Right ventricle myocardium superior (tissue), 1 donor: ENCODE measurements around the gene SNPH. TPM values are rescaled to one million over a fixed set of nuclear protein-coding genes. Genes with fewer than 3 reads are reported as not detected.
A peak's percentile ranks its signal among the peaks of the same experiment; 100 is the strongest.

Experiments
- ATAC-seq: fragments of 200-7000 bp; cut with Tn5 transposase; one replicate; pipeline ENCODE4 v1.9.1; 2020; ENCODE audit warnings: mild to moderate bottlenecking; ENCODE audit not compliant: poor library complexity
- DNase-seq: peaks from one replicate; pipeline ENCODE4 v3.0.0-alpha.2; 2020
- intact Hi-C: fragments of 100-400 bp; cut with DNase I; formaldehyde crosslinking; loops from one replicate; pipeline ENCODE4 v1.11.2; 2022
- total RNA-seq: library from RNA; stranded (reverse); fragmentation: NEBNext Ultra II Directional; extraction: Animal tissue kit (Norgen Biotek cat#: 25700); gene quantifications from one replicate; pipeline ENCODE4 v1.2.1, GENCODE V29; 2021
- donor health status: DM: no; HTN: yes; CAD: no; lungs with severe emphysema.

Gene SNPH
- total RNA-seq, 1 donor from 2014 or later: 8.9 TPM

- ATAC-seq (peak; percentile 67), DNase-seq (no peak)
- intact Hi-C loops: no loop called here
Measured at GRCh38 chr20:1281279-1282057, 15.4 kb downstream of the SNPH start.

- intact Hi-C loops: no loop called here
- no peak for DNase-seq
- no peak for ATAC-seq
Measured at GRCh38 chr20:1282966-1283365, 16.9 kb downstream of the SNPH start.

GRCh38 chr20:1283522-1284510, 17.7 kb downstream of the SNPH start:
- ATAC-seq (no peak), DNase-seq (no peak)
- intact Hi-C loops: no loop called here

- DNase-seq (no peak), ATAC-seq (no peak)
- intact Hi-C loops: no loop called here
Measured at GRCh38 chr20:1286267-1287024, 20.4 kb downstream of the SNPH start.

DNA sequence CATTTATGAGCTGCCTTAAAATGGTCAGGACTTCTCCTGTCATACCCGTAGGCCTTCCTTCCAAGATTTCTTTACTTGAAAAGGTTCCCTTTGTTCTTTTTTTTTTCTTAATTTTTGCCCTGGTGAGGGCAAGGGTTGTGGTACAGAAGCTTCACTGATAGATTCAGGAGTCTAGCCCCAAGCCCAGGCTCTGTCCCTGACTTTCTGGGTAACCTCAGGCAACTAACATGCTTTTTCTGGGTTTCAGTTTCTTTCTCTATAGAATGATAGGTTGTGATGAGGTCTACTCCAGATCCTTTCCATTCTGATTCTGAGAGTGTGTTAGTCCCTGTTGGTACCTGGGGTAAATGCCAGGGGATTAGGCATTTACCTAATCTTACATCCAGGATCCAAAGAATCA, 21.2 kb downstream of the SNPH start:
- ATAC-seq: no peak
- no peak for DNase-seq
- intact Hi-C loops: no loop called here

GRCh38 chr20:1287787-1288569, 21.9 kb downstream of the SNPH start:
- intact Hi-C loops: no loop called here
- peak; percentile 77 for ATAC-seq
- no peak for DNase-seq

GRCh38 chr20:1291191-1291741, 25.2 kb downstream of the SNPH start:
- no peak for DNase-seq

GRCh38 chr20:1292620-1293019, 26.5 kb downstream of the SNPH start:
- ATAC-seq: no peak
- no peak for DNase-seq
- intact Hi-C loops: no loop called here

More at GRCh38 chr20:1291191-1291741, 25.2 kb downstream of the SNPH start:
- ATAC-seq: no peak
- intact Hi-C loops: no loop called here

GRCh38 chr20:1293641-1294379, 27.7 kb downstream of the SNPH start:
- DNase-seq (no peak), ATAC-seq (no peak)
- intact Hi-C loops: no loop called here

DNA sequence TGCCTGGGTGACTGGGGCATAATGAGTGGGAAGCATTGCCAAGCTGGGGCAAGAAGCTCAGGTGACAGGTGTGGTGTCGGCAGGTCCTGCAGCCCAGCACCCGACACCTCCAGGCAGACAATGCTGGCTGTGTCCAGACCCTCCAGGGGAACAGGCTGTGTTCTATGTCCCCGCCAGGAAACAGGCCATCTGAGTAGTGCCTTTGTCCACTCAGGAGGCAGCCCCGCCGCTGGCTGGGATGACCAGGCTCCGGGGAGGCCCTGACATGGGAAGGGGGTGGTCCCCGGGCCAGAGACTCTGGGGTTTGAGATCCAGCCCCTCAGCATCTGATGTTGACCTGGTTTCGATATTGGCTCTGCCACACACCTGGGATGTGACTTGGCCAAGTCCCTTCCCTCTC, 28.4 kb downstream of the SNPH start:
- no peak for DNase-seq

DNA sequence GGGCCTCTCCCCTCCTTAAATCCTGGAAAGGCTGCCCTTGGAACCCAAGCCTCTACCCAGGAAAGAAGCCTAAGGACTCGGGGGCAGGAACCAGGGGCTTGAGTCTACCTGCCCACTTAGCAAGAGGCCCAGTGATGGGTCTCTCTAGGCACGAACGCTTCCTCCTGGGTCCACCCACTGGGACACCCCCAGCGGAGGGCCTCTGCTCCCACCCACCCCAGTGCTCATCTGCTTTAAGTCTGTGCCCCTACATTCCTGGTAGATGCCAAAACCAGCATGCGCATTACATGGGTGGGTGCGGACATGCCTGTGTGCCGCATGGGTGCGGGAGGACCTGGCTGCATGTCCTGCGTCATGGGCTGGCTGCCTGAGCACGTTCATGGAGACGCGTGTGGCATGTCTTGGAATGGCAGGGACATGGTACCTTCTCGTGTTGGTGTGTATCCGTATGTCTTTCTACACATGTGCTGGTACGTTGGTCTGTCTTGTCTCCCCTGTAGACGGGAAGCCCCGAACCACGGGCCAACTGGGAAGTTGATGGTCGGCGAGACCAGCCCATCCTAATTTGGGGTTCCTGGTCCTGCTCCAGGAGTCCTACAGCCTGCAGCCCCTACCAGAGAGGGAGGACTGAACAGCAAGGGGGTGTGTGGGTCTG, 29.3 kb downstream of the SNPH start:
- ATAC-seq (no peak), DNase-seq (no peak)
- intact Hi-C loops: no loop called here

More for the DNA sequence above, 28.4 kb downstream of the SNPH start:
- intact Hi-C loops: no loop called here
- no peak for ATAC-seq

- no peak for ATAC-seq
- intact Hi-C loops: no loop called here
- no peak for DNase-seq
Measured at GRCh38 chr20:1296117-1296610, 30.1 kb downstream of the SNPH start.

DNA sequence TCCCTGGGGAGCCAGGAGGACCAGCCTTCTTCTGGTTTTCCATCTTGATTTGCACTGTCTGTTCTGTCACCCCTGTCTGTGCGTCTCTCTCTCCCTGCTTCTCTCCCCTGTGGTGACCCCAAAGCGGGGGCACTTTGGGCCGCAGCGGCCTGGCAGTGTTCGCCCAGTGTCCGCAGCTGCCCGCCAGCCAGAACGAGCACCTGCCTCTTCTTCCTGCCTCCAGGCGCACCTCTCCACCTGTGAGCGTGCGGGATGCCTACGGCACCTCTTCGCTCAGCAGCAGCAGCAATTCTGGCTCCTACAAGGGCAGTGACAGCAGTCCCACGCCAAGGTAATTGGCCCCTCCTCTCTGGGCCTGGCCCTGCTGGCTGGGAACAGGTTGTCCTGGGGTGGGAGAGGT, 30.8 kb downstream of the SNPH start:
- intact Hi-C loops: no loop called here
- ATAC-seq: no peak
- DNase-seq: no peak

GRCh38 chr20:1297486-1297885, 31.4 kb downstream of the SNPH start:
- ATAC-seq (no peak), DNase-seq (no peak)
- intact Hi-C loops: no loop called here

GRCh38 chr20:1298166-1298565, 32.1 kb downstream of the SNPH start:
- DNase-seq (no peak), ATAC-seq (no peak)
- intact Hi-C loops: no loop called here

DNA sequence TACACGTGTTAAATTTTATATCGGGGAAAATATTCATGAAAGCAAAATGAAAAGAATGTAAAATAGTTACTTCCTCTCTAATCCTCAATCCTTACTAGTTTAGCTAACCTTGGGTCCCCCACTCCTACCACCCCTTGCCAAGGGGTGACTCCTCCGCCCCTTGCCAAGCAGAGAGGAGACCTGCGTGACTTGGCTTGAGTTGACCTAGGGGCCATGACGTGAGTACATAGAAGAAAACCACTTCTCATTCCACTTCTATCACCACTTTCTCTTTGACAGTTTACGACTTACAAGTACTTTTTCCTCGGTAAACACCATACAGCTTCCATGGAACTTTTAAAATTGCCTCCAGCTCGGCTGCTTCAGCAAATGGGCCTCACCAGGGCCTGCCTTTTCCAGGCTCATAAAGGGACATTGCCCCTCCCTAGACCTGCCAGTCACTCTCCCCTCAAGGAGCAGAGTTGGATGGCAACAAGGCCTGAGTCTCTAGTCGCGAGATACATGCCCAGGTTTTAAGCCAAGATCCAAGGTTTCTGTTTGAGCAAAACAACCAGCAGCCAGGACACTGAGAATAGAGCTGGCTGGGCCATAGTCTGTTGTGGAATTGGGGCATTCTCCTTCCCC, 32.9 kb downstream of the SNPH start:
- DNase-seq (no peak), ATAC-seq (no peak)
- intact Hi-C loops: no loop called here
